Thyroid gland (tissue), 4 donors: ENCODE measurements around the gene KRT75.

Source experiments
- CTCF ChIP-seq, 6 experiments: fragments of 200-600 bp in 3 of 6; fragments of 450-650 bp in 3 of 6; sonication (generic) in 3 of 6; IDR thresholded peaks; one replicate each; pipeline ENCODE4 v1.5.1; 2016 to 2019; ENCODE audit warnings: antibody characterized with exemption in 6 of 6, mild to moderate bottlenecking in 2 of 6, inconsistent platforms in 1 of 6, moderate library complexity in 1 of 6
- POLR2A ChIP-seq, 2 donors: fragments of 450-650 bp; IDR thresholded peaks; one replicate each; pipeline ENCODE4 v1.6.1; 2017; ENCODE audit warnings: antibody characterized with exemption in 2 of 2, mild to moderate bottlenecking in 2 of 2, moderate library complexity in 1 of 2

DNA sequence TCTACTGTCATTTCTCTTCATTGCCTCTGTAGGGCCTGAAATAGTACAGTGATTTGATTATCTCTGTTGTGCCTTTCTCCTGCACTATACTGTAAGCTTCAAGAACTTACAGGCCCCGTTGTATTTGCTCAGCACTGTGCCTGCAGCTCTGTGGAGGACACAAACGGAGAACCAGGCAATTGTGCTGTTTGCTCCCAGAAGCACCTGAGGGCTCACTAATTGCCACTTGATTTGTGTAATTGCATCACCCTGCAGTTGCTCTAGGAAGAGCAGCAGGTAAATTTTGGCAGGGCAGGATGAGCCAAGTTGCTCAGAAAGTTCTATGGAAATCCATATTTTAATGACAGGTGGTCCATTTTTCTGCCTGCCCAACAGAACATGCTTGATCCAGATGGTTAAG, 16.4 kb downstream of the KRT75 start:
- TF ChIP-seq POLR2A (IDR thresholded peaks at IDR 0.05): no peak
- no peak for TF ChIP-seq CTCF (IDR thresholded peaks at IDR 0.05)
